IPS-11a (cell line): ENCODE data around the gene ACOX1.

Experiments used
- H3K4me3 ChIP-seq: one replicate; pipeline ENCODE4 v1.5.1; 2013; ENCODE audit warnings: low read depth, low read length, control low read depth

The ACOX1 gene

DNA sequence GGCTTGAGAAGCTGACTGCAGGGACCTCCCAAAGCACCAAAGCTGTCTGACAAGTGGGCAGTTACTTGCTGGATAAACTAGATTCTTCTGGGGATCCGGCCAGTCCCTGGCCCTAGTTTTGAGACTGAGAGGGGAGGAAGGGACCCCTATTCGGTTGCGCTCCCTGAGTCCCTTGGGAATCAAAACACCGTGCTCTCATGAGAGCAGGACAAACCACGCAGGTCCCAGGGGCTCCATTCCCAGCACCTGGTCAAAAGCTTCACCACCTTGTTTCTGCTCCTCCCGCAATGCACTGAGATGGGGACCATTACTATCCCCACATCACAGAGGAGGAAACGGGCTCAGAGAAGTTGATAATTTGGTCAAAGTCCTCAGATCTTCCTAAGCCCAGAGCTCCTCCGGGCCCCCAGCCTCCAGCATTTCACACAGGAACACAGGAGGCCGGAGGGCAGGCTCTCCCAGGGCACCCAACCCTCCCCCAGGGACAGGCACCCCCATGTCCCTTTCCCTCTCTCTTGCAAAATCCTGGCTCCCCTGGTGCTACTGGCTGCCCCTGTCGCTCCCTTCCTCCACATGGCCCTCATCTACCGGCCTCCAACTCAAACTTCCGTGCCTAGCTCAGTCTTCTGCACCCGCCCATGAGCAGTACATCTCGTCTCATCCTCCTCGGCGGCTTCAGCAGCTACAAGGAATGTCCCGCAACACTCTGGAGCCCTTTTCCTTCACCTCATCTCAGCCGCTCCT lies 85.5 kb downstream of the ACOX1 start:
- H3K4me3 ChIP-seq: no peak overlapping the region

DNA sequence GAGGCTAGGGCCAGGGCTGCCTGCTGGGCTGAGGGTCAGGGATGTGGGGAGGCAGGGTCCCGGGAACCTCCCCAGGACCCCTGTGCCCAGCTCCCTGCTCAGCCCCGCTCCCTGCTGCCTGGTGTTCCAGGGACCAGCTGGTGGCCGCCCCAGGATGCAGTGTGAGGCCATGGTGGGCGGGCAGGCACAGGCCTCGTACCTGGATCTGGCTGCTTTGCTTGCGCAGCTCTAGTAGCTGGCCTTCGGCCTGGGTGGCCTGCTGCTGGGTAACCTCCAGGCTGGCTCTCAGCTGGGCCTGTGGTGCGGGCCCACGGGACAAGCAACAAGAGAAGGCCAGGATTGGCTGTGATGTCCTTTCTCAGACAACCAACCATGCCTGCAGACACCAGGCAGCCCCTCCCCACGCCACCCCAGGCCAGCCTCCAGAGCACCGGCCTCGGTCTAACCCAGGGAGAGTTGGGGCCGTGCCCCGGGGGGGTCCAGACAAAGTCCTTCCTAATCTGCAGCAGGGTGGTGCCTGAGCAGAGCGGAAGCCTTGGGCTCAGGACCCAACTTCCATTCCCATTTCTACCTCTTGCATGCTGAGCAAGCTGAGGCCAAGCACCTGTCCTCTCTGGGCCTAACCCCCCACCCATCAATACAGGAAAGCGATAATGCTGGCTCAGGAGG lies 86.3 kb downstream of the ACOX1 start:
- H3K4me3 ChIP-seq: no peak overlapping the region

DNA sequence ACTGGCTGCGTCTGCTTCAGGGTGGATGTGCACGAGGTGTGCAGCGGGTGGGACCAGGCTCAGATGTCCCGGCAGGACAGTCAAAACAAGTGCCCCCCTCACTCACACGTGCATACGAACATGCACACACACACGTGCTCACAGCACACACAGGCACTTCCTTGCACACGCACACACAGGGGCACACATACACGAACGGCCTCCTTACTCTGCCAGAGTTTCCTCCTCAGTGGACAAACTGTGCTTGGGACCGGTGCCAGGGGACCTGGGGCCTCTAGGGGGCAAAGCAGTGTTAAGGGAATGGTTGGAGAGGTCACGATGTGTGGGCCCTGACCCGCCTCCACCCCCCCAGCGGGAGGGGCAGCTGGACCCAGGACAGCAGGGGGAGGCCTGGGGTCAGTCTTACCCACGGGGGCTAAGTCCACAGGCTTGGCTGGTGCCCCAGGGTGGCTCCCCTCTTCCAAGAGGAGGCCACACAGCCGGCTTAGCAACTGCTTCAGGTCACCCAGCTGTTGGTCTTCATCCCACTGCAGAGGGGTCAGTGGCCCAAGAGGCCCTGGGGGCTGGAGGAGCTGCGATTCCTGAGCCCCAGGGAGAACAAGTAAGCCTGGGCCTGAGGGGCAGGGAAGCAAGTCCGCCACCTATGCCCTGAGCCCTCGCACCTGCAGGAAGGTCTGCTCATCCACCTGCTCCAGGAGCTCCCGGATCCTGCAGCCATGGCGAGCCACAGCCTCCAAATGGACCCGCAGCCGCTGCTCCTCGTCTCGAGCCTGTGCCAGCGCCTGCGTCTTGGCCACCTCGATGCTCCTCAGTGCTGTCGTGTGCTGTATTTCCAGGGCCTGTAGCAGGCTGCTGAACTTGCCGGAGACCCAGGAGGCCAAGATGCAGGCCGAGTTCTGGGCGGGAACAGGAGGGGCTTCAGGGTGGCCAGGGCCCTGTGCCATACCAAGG lies 87.1 kb downstream of the ACOX1 start:
- no peak overlapping the region for H3K4me3 ChIP-seq
